PFSK-1 (cell line): ENCODE data around the gene DMPK.

Source experiments
- FOXP2 ChIP-seq: optimal IDR thresholded peaks from 2 replicates; pipeline ENCODE3; 2011; ENCODE audit warnings: borderline replicate concordance, control low read depth, inconsistent platforms; ENCODE audit not compliant: insufficient read depth; ENCODE audit errors: extremely low read length, extremely low read depth
- POLR2AphosphoS5 ChIP-seq: IDR thresholded peaks from 2 replicates; pipeline ENCODE4 v1.6.1; 2012; ENCODE audit warnings: low read depth, mild to moderate bottlenecking, control low read depth, low read length, moderate library complexity
- REST ChIP-seq, 2 experiments: IDR thresholded peaks; 2 replicates each; pipeline versions ENCODE4 v1.6.1 to v1.8.0; 2011 to 2012; ENCODE audit warnings: low read depth in 2 of 2, low read length in 2 of 2, control low read depth in 1 of 2, inconsistent platforms in 1 of 2, mild to moderate bottlenecking in 1 of 2, moderate library complexity in 1 of 2; ENCODE audit not compliant: insufficient read depth in 1 of 2
- SIN3A ChIP-seq: IDR thresholded peaks from 2 replicates; pipeline ENCODE4 v1.6.1; 2012; ENCODE audit warnings: mild to moderate bottlenecking, low read length, moderate library complexity, borderline replicate concordance; ENCODE audit not compliant: insufficient read depth
- TAF1 ChIP-seq: IDR thresholded peaks from 2 replicates; pipeline ENCODE4 v1.6.1; 2012; ENCODE audit warnings: low read length, control low read depth, borderline replicate concordance; ENCODE audit not compliant: insufficient read depth

The DMPK gene

GRCh38 chr19:45798995-45799517 lies 16.8 kb upstream of the DMPK start:
- no peak for TF ChIP-seq TAF1
- no peak for TF ChIP-seq POLR2AphosphoS5
- TF ChIP-seq REST (IDR thresholded peaks at IDR 0.05; ENCODE audit: insufficient read depth in 1 of 2, low read depth in 2 of 2, low read length in 2 of 2): no peak
- TF ChIP-seq SIN3A: no peak
- TF ChIP-seq FOXP2: no peak

- no peak for TF ChIP-seq REST (IDR thresholded peaks at IDR 0.05; ENCODE audit: insufficient read depth in 1 of 2, low read depth in 2 of 2, low read length in 2 of 2)
- TF ChIP-seq SIN3A: no peak
- TF ChIP-seq FOXP2: no peak
- no peak for TF ChIP-seq TAF1
- TF ChIP-seq POLR2AphosphoS5: no peak
These were observed 12.3 kb upstream of the DMPK start for GRCh38 chr19:45794627-45795026.

GRCh38 chr19:45793876-45794275 lies 11.6 kb upstream of the DMPK start:
- TF ChIP-seq POLR2AphosphoS5 (no peak), REST (IDR thresholded peaks at IDR 0.05; ENCODE audit: insufficient read depth in 1 of 2, low read depth in 2 of 2, low read length in 2 of 2) (no peak), SIN3A (no peak), TAF1 (no peak), FOXP2 (no peak)

- TF ChIP-seq SIN3A (no peak), TAF1 (no peak), FOXP2 (no peak), REST (IDR thresholded peaks at IDR 0.05; ENCODE audit: insufficient read depth in 1 of 2, low read depth in 2 of 2, low read length in 2 of 2) (no peak), POLR2AphosphoS5 (no peak)
These were observed 10.9 kb upstream of the DMPK start for GRCh38 chr19:45793178-45793564.
